T-helper 9 cell (primary cell): ENCODE results near the gene ATPAF1.
"Not testable (repeated sequence)": the region's sequence is repeated elsewhere in the genome, so short reads cannot be mapped to it uniquely, and the experiment has no call there.

ENCODE experiments used
- DNase-seq: peaks from one replicate; pipeline ENCODE4 v3.0.0-alpha.2; 2020

Gene ATPAF1

GRCh38 chr1:46679789-46680573, 11.8 kb upstream of the ATPAF1 start:
- no peak for DNase-seq

DNA sequence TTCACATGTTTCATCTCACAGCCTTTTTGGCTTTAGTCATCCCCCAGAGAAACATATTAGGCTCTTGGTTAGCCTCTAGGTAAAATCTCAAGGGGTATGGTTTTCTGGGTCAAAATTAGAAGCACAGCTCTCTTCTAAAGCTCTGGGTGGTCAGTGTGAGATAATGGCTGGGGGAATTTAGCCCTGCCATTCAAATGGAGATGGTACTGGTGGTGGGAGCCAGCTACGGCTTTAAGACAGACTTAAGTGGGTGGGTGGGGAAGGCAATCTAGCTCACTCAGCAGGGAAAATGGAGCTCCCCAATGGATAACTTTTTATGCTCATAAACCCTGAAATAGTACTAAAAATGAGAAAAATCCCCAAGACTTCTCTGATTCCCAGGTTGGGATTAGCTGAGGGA, 9.2 kb upstream of the ATPAF1 start:
- no peak for DNase-seq

DNA sequence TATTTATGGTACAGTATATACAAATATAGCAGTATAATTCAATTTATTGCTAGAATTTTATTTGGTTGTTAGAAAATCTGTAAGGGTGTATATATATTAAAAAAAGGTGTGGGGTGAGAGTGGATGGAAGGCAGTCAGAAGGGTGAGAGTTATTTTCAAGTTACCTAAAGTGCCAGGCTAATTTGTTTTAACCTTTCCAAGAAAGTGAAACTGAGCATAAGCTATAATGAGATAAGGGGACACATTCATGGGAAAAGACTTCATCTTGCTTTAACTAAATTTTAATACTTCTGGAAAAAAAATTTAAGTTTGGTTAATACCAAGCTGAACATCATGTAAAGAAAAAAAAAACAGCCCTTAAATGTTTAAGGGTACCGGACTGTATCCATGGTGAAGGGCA, 8.4 kb upstream of the ATPAF1 start:
- DNase-seq: no peak

- DNase-seq: no peak
These were observed 7.6 kb upstream of the ATPAF1 start for GRCh38 chr1:46675549-46676314.

GRCh38 chr1:46673749-46674182, 5.6 kb upstream of the ATPAF1 start:
- DNase-seq: no peak

DNA sequence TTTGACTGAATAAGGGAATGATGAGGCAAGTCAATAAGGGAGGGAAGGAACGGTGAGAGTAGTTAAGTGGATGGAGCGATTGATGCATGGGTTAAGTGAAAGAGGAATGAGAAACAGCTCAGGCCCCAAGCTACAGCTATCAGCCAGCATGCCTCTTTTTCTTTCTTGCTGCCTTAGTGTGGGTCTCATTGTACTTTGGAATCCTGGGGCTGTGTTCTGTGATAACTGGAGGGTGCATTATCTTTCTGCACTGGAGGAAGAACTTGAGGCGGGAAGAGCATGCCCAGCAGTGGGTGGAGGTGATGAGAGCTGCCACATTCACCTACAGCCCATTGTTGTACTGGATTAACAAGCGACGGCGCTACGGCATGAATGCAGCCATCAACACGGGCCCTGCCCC, 4.5 kb upstream of the ATPAF1 start:
- DNase-seq: no peak

DNA sequence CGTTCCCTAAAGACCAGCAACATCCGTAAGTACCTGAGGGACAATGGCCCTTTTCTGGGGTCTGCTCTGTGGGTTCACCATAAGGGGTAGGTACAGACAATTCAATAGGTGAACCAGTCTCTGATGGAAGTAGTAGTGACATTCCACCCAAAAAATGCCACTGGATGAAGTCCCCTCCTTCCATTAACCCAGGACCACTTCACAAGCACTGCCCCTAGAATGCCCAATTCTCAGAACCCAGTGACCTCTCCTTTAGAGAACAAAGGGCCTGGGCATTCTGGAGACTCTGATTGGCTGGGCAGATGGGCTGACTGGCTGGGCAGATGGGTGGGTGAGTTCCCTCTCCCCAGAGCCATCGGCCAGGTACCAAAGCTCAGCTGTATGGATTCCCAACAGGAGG, 3.4 kb upstream of the ATPAF1 start, which contains the start of gene TEX38:
Gene TEX38, plus strand, starts transcription at position 301 of the 400 bp plus-strand sequence. Its CDS starts 81 bp downstream, at position 382.
- no peak for DNase-seq

- no peak for DNase-seq
These were observed 2.0 kb upstream of the ATPAF1 start for GRCh38 chr1:46670134-46670533.

DNA sequence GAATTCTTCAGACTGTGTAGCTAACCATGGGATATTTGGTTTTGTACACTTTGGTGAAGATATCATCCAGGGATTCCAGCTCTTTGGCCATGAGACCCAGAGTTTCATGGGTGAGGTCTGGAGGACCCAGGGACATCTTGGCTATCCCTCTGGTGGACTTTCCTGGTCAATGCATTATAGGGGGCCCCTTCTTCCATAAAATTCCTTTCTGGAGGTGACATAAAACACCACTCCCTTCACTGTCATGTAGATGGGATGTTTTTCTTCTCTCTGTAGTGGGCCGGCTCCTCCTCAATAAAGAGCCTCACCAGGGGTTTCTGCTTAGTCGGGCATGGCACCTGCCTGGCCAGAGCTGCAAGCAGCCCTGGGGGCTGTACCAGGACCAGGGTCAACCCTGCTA, 2.2 kb downstream of the ATPAF1 start:
- no peak for DNase-seq

GRCh38 chr1:46662919-46663318, 5.2 kb downstream of the ATPAF1 start:
- DNase-seq: not testable (repeated sequence)

GRCh38 chr1:46660116-46660515, 8.0 kb downstream of the ATPAF1 start:
- DNase-seq: not testable (repeated sequence)

DNA sequence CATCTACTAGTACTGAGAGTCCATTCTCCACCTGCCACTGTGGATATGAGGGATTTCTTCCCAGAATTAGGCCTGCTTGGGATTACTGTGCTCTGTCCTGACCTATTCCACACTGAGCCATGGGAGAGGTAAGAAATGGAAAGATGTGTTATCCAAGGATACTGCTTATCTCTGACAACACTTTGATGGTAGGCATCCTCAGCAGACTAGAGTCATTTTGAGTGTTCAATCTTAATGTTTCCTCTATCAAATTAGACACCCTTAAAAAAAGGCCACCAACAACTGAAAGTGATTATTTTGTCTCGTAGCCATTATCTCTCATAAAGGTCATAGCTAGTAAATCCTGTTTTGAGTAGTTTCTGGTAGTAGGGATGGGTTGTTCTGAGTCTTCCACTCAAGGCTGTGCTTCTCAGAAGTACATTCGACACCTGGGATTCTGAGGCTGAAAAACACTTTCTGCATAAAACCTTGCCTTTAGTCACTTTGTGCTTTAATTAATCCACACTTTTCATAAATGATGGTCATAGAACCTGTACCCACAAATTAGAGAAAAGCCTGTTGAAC, 8.8 kb downstream of the ATPAF1 start:
- DNase-seq: no peak

DNA sequence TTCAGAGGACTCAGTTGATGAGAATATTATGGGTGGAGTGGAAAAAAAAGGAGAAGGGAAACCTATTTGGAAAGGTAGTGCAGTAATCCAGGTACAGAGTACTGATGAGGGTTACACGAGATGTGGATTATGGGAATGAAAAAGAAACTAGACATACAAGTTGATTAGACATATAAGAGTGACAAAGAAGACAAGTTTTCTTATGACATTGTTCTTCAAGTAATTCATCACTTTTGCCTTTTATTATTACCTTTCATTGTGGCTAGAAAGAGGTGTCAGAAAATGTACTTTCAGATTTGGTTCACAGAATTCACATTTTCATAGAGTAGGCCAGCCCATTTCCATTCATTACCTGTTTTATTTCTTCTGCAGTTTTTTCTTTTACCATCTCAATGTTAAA, 10.4 kb downstream of the ATPAF1 start:
- DNase-seq: no peak

GRCh38 chr1:46656643-46657042, 11.5 kb downstream of the ATPAF1 start:
- no peak for DNase-seq

DNA sequence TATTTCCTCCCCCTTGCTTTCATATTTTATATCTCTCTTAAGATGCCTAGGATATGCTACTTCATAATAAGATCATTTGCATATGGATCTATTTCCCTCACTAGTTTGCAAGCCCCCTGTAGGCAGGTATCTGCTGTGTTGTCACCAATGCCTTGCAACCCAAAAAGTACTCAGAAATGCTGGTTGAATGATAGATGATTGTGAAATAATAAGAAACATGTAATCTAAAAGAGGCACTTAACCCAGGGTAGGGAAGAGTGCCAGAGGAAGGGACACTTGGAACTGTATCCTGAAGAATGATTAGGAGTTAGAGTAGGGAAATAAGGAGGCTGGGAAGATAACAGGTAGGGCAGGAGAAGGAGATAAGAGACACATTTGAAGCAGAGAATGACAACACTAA, 12.3 kb downstream of the ATPAF1 start:
- no peak for DNase-seq

DNA sequence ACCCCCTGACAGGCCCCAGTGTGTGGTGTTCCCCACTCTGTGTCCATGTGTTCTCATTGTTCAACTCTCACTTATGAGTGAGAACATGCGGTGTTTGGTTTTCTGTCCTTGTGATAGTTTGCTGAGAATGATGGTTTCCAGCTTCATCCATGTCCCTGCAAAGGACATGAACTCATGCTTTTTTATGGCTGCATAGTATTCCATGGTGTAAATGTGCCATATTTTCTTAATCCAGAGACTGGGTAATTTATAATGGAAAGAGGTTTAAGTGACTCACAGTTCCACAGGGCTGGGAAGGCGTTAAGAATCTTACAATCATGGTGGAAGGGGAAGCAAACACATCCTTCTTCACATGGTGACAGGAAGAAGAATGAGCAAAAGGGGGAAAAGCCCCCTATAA, 13.5 kb downstream of the ATPAF1 start:
- DNase-seq: not testable (repeated sequence)

GRCh38 chr1:46654012-46654411, 14.2 kb downstream of the ATPAF1 start:
- DNase-seq: no peak

GRCh38 chr1:46653405-46653958, 14.7 kb downstream of the ATPAF1 start:
- DNase-seq: no peak

GRCh38 chr1:46652321-46653100, 15.7 kb downstream of the ATPAF1 start:
- DNase-seq: no peak

- not testable (repeated sequence) for DNase-seq
These were observed 17.0 kb downstream of the ATPAF1 start for GRCh38 chr1:46651152-46651551.

- no peak for DNase-seq
These were observed 17.7 kb downstream of the ATPAF1 start for GRCh38 chr1:46650491-46650890.

DNA sequence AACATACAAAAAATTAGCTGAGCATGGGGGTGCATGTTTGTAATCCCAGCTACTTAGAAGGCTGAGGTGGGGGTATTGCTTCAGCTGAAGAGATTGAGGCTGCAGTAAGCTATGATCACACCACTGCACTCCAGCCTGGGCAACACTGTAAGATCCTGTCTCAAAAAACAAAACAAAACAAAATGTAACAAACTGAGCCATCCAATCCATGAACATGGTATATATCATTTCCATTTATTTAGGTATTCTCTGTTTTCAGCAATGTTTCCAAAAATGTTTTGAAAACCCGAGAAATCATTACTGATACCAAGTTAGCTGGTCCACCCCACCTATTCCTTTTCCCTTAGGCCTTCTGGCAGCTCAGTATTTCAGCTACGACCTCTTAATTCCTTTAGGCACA, 18.4 kb downstream of the ATPAF1 start:
- no peak for DNase-seq

GRCh38 chr1:46647611-46648010, 20.6 kb downstream of the ATPAF1 start:
- no peak for DNase-seq
